Measurements from ENCODE around the gene SPEN.

SPEN gene

GRCh38 chr1:15983275-15983674 is 135.8 kb downstream of the SPEN start:
- no peak for DNase-seq (ENCODE audit: low spot score)
- TF ChIP-seq CTCF (IDR thresholded peaks at IDR 0.05; ENCODE audit: extremely low read depth, insufficient read depth, missing control alignments): no peak
- in situ Hi-C loops (cut with MboI; ENCODE audit: low pct_unique_long_range_greater_than_20kb, low sequenced_read_pairs, unreplicated experiment): no loop called here

GRCh38 chr1:15985611-15986297 is 138.2 kb downstream of the SPEN start:
- TF ChIP-seq CTCF (IDR thresholded peaks at IDR 0.05; ENCODE audit: extremely low read depth, insufficient read depth, missing control alignments): no peak
- in situ Hi-C loops (cut with MboI; ENCODE audit: low pct_unique_long_range_greater_than_20kb, low sequenced_read_pairs, unreplicated experiment): no loop called here
- no peak for DNase-seq (ENCODE audit: low spot score)

GRCh38 chr1:15988856-15989736 is 141.6 kb downstream of the SPEN start:
- TF ChIP-seq CTCF (IDR thresholded peaks at IDR 0.05; ENCODE audit: extremely low read depth, insufficient read depth, missing control alignments): no peak
- DNase-seq (ENCODE audit: low spot score): no peak
- in situ Hi-C loops (cut with MboI; ENCODE audit: low pct_unique_long_range_greater_than_20kb, low sequenced_read_pairs, unreplicated experiment): no loop called here

- DNase-seq (ENCODE audit: low spot score): no peak
- in situ Hi-C loops (cut with MboI; ENCODE audit: low pct_unique_long_range_greater_than_20kb, low sequenced_read_pairs, unreplicated experiment): loop anchor here (10.0 kb wide), 1 partner anchor 175 kb away; no protein-coding TSS in a partner anchor
- TF ChIP-seq CTCF (IDR thresholded peaks at IDR 0.05; ENCODE audit: extremely low read depth, insufficient read depth, missing control alignments): no peak
Measured at GRCh38 chr1:15989776-15990175, 142.3 kb downstream of the SPEN start.
